SK-N-SH (cell line): ENCODE results near the gene NOP16. TPM values are rescaled to one million over a fixed set of nuclear protein-coding genes. Genes with fewer than 3 reads are reported as not detected.

Source experiments
- CTCF ChIA-PET: fragments of 300-600, 350-600 bp; formaldehyde crosslinking; extraction: SDS; loops from one replicate; lab custom pipeline; 2021; lab: Yijun Ruan, JAX
- POLR2A ChIA-PET: fragments of 350-600 bp; sonication (Branson Sonifier 250); formaldehyde crosslinking; extraction: SDS; loops from one replicate; lab custom pipeline; 2020; ENCODE audit warnings: antibody characterized with exemption, inconsistent platforms; lab: Yijun Ruan, JAX
- DNase-seq: peaks from one replicate; pipeline ENCODE4 v3.0.0; 2012
- H2AFZ ChIP-seq: fragments of 200-600 bp; sonication (generic); 2 replicates; pipeline ENCODE4 v1.8.1; 2016; ENCODE audit warnings: antibody characterized with exemption, mild to moderate bottlenecking, low read depth
- H3F3A ChIP-seq: fragments of 200-600 bp; sonication (generic); replicated peaks from 2 replicates; pipeline ENCODE3; 2016; ENCODE audit warnings: antibody characterized with exemption, mild to moderate bottlenecking; ENCODE audit not compliant: insufficient read depth
- H3K27ac ChIP-seq, 2 experiments: fragments of 200-500 bp in 1 of 2; fragments of 200-600 bp in 1 of 2; sonication (Bioruptor generic) in 1 of 2; sonication (generic), shearing (Covaris generic) in 1 of 2; 2 replicates each; pipeline versions ENCODE4 v1.5.1 to v1.6.1; 2014 to 2016; ENCODE audit warnings: low read depth in 2 of 2, inconsistent platforms in 1 of 2, low read length in 1 of 2, mild to moderate bottlenecking in 1 of 2, mixed read lengths in 1 of 2
- H3K27me3 ChIP-seq: fragments of 200-600 bp; sonication (generic), shearing (Covaris generic); 2 replicates; pipeline ENCODE4 v1.6.1; 2016; ENCODE audit warnings: mixed run types; ENCODE audit not compliant: insufficient read depth
- H3K36me3 ChIP-seq, 2 experiments: fragments of 200-500 bp in 1 of 2; fragments of 200-600 bp in 1 of 2; sonication (Bioruptor generic) in 1 of 2; sonication (generic) in 1 of 2; replicated peaks in 1 of 2; 2 replicates each; pipeline versions ENCODE3 to v1.5.1; 2014 to 2016; ENCODE audit warnings: low read length in 1 of 2, mild to moderate bottlenecking in 1 of 2; ENCODE audit not compliant: insufficient read depth in 2 of 2, control insufficient read depth in 1 of 2
- H3K4me1 ChIP-seq, 2 experiments: fragments of 200-500 bp in 1 of 2; fragments of 200-600 bp in 1 of 2; sonication (Bioruptor generic) in 1 of 2; sonication (generic), shearing (Covaris generic) in 1 of 2; 2 replicates each; pipeline versions ENCODE4 v1.5.1 to v1.6.1; 2014 to 2016; ENCODE audit warnings: low read depth in 1 of 2, low read length in 1 of 2, mixed run types in 1 of 2; ENCODE audit not compliant: insufficient read depth in 2 of 2, control insufficient read depth in 1 of 2
- H3K4me2 ChIP-seq: fragments of 200-600 bp; sonication (generic), shearing (Covaris generic); 2 replicates; pipeline ENCODE4 v1.6.1; 2017; ENCODE audit warnings: mixed run types
- H3K4me3 ChIP-seq, 2 experiments: fragments of 200-500 bp in 1 of 2; fragments of 200-600 bp in 1 of 2; sonication (Bioruptor generic) in 1 of 2; sonication (generic), shearing (Covaris generic) in 1 of 2; 2 replicates each; pipeline versions ENCODE4 v1.5.1 to v1.8.1; 2014 to 2016; ENCODE audit warnings: low read depth in 2 of 2, inconsistent platforms in 1 of 2, low read length in 1 of 2, mild to moderate bottlenecking in 1 of 2, mixed read lengths in 1 of 2, moderate library complexity in 1 of 2
- H3K79me2 ChIP-seq: fragments of 200-600 bp; sonication (generic); 2 replicates; pipeline ENCODE4 v1.8.1; 2017; ENCODE audit warnings: mild to moderate bottlenecking; ENCODE audit not compliant: insufficient read depth
- H3K9ac ChIP-seq: fragments of 200-600 bp; sonication (generic); 2 replicates; pipeline ENCODE4 v1.6.1; 2017; ENCODE audit warnings: mixed run types
- H3K9me2 ChIP-seq: fragments of 200-600 bp; sonication (generic); 2 replicates; pipeline ENCODE4 v1.6.1; 2017; ENCODE audit warnings: mixed run types
- H3K9me3 ChIP-seq: fragments of 200-600 bp; sonication (generic); 2 replicates; pipeline ENCODE4 v1.6.1; 2017; ENCODE audit warnings: mixed run types, mild to moderate bottlenecking, moderate library complexity
- H4K20me1 ChIP-seq: fragments of 200-600 bp; sonication (generic); 2 replicates; pipeline ENCODE4 v1.6.1; 2017; ENCODE audit warnings: mild to moderate bottlenecking, mixed run types; ENCODE audit not compliant: insufficient read depth
- CTCF ChIP-seq: fragments of 200-600 bp; sonication (generic); IDR thresholded peaks from 2 replicates; pipeline ENCODE4 v1.6.1; 2017; ENCODE audit warnings: antibody characterized with exemption, mild to moderate bottlenecking, moderate library complexity
- EP300 ChIP-seq, 2 experiments: IDR thresholded peaks; 2 replicates each; pipeline versions ENCODE4 v1.4.0 to v1.6.1; 2012; ENCODE audit warnings: borderline replicate concordance in 1 of 2, low read depth in 1 of 2, low read length in 1 of 2
- EZH2phosphoT487 ChIP-seq: fragments of 200-600 bp; sonication (generic); IDR thresholded peaks from 2 replicates; pipeline ENCODE4 v1.6.1; 2017; ENCODE audit warnings: low read depth, mixed run types, mild to moderate bottlenecking, antibody characterized with exemption, moderate library complexity, borderline replicate concordance
- FOXM1 ChIP-seq: IDR thresholded peaks from 2 replicates; pipeline ENCODE4 v1.4.0; 2012; ENCODE audit warnings: low read depth, mild to moderate bottlenecking
- GABPA ChIP-seq: IDR thresholded peaks from 2 replicates; pipeline ENCODE4 v1.4.0; 2012; ENCODE audit warnings: low read depth, mild to moderate bottlenecking
- GATA2 ChIP-seq: sonication (generic); formaldehyde crosslinking; IDR thresholded peaks from 2 replicates; pipeline ENCODE4 v1.5.0; 2020; ENCODE audit warnings: mild to moderate bottlenecking, missing genetic modification reagents
- IRF3 ChIP-seq: fragments of 150-350 bp; IDR thresholded peaks from 2 replicates; pipeline ENCODE4 v1.6.1; 2016; ENCODE audit warnings: mild to moderate bottlenecking, low read depth, low read length
- JUND ChIP-seq: IDR thresholded peaks from 2 replicates; pipeline ENCODE4 v1.4.0; 2012
- MAX ChIP-seq: IDR thresholded peaks from 2 replicates; pipeline ENCODE4 v1.4.0; 2012; ENCODE audit warnings: low read depth
- NFIC ChIP-seq: IDR thresholded peaks from 2 replicates; pipeline ENCODE4 v1.4.0; 2012; ENCODE audit warnings: borderline replicate concordance
- PBX3 ChIP-seq: IDR thresholded peaks from 2 replicates; pipeline ENCODE4; 2012
- RAD21 ChIP-seq: IDR thresholded peaks from 2 replicates; pipeline ENCODE4 v1.6.1; 2012; ENCODE audit warnings: mild to moderate bottlenecking, low read length
- RCOR1 ChIP-seq: fragments of 150-350 bp; IDR thresholded peaks from 2 replicates; pipeline ENCODE4 v1.6.1; 2017; ENCODE audit warnings: antibody characterized with exemption, low read length
- RFX5 ChIP-seq: IDR thresholded peaks from 2 replicates; pipeline ENCODE4 v1.6.1; 2012; ENCODE audit warnings: mild to moderate bottlenecking, improper control_type of control experiment, low read length
- TAF1 ChIP-seq: IDR thresholded peaks from 2 replicates; pipeline ENCODE4 v1.6.1; 2012; ENCODE audit warnings: low read depth, mild to moderate bottlenecking, low read length, moderate library complexity, borderline replicate concordance
- TEAD4 ChIP-seq: IDR thresholded peaks from 2 replicates; pipeline ENCODE4 v1.4.0; 2012; ENCODE audit warnings: mild to moderate bottlenecking, borderline replicate concordance; ENCODE audit not compliant: insufficient read depth
- USF2 ChIP-seq: fragments of 150-350 bp; IDR thresholded peaks from 2 replicates; pipeline ENCODE4 v1.6.1; 2017; ENCODE audit warnings: antibody characterized with exemption, low read length, low read depth, borderline replicate concordance
- WGBS: methylation state at CpG from one replicate; pipeline ENCODE4 v1.1.6; 2017; ENCODE audit warnings: low lambda C conversion rate; 5-methylcytosine and 5-hydroxymethylcytosine counted together
- polyA plus RNA-seq, 3 experiments: library from polyadenylated mRNA; depleted of rRNA; stranded (reverse); fragments of >200 nt; gene quantifications; 2 replicates each; pipeline ENCODE4 v1.2.3, GENCODE V29; 2012

The NOP16 gene
- polyA plus RNA-seq, 1 of the 3 experiments (the other 2 are of a cell fraction), result 158 TPM

GRCh38 chr5:176388003-176388443 is 375 bp downstream of the NOP16 start (continued):
- TF ChIP-seq PBX3, result no peak
- no peak for TF ChIP-seq RFX5
- no peak for TF ChIP-seq NFIC
- TF ChIP-seq, all 33 proteins: peak for 0

- peak overlapping the region; percentile 92 to 96 for H3K4me3 ChIP-seq
- no peaks in the 10 kb centered on the region for H3K9me2 ChIP-seq
- 18% methylated on average over 8 of the region's 8 CpGs for WGBS
- TF ChIP-seq CTCF (peak; percentile 20; the same call in 1 of the 2 replicates), RCOR1 (no peak)
- H3K79me2 ChIP-seq, result peaks cover 51% of the 10 kb centered on the region
- H3F3A ChIP-seq, result peaks cover 6% of the 10 kb centered on the region
- H3K27me3 ChIP-seq, result no peaks in the 10 kb centered on the region
- peaks cover 21 to 48% of the 10 kb centered on the region in 2 experiments for H3K36me3 ChIP-seq
- H3K4me2 ChIP-seq, result peak overlapping the region; percentile 86
- ChIA-PET POLR2A (interaction anchor here (0.7 to 2.0 kb wide), 3 partner anchors 9 to 150 kb away, joined by 3 to 7 read pairs (median 4); partner anchors contain the start of gene RNF44), CTCF (interaction anchor here (1.5 to 2.5 kb wide), 2 partner anchors 26 to 29 kb away, joined by 6 to 7 read pairs; partner anchors contain the start of genes CLTB and KIAA1191)
- no peak overlapping the region for H2AFZ ChIP-seq
- DNase-seq, result no peak
- H4K20me1 ChIP-seq, result no peaks in the 10 kb centered on the region
- peaks cover 0 to 14% of the 10 kb centered on the region in 2 experiments; a peak in 2 of 4 replicates for H3K4me1 ChIP-seq
- peak overlapping the region in 1 of 2 experiments; percentile 97; a peak in 1 of 4 replicates for H3K27ac ChIP-seq
- H3K9ac ChIP-seq, result peak overlapping the region; percentile 96
- no peaks in the 10 kb centered on the region for H3K9me3 ChIP-seq
Measured at GRCh38 chr5:176387384-176387925, 943 bp downstream of the NOP16 start.

- Histone ChIP-seq H3K4me3 (peak overlapping the region; percentile 92 to 96; a peak in 2 of 4 replicates), H3K9me3 (no peaks in the 10 kb centered on the region), H2AFZ (no peak overlapping the region), H4K20me1 (no peaks in the 10 kb centered on the region), H3K79me2 (peaks cover 51% of the 10 kb centered on the region), H3K27me3 (no peaks in the 10 kb centered on the region), H3K4me2 (peak overlapping the region; percentile 86), H3K36me3 (peaks cover 21 to 50% of the 10 kb centered on the region in 2 experiments), H3F3A (peaks cover 6% of the 10 kb centered on the region), H3K9me2 (no peaks in the 10 kb centered on the region), H3K4me1 (peaks cover 0 to 14% of the 10 kb centered on the region in 2 experiments; a peak in 2 of 4 replicates), H3K9ac (0 out of 2 replicates have a peak overlapping the region, but pooled peaks have one; percentile 96), H3K27ac (no peak overlapping the region)
- ChIA-PET POLR2A (interaction anchor here (1.0 kb wide), 1 partner anchor 10 kb away, joined by 4 read pairs; no protein-coding TSS in a partner anchor), CTCF (interaction anchor here (1.1 to 2.5 kb wide), 2 partner anchors 25 to 657 kb away, joined by 3 to 7 read pairs; partner anchors contain the start of gene KIAA1191)
- no peak for DNase-seq
- WGBS, result 58% methylated on average over 1 of the region's 1 CpG
- TF ChIP-seq TEAD4 (no peak), IRF3 (no peak), MAX (no peak), NFIC (no peak), RFX5 (no peak), GATA2 (CRISPR knock-in tag) (no peak), USF2 (no peak), JUND (no peak), EZH2phosphoT487 (no peak), GABPA (no peak), EP300 (IDR thresholded peaks at IDR 0.05; ENCODE audit: borderline replicate concordance in 1 of 2, low read depth in 1 of 2, low read length in 1 of 2) (no peak), RAD21 (no peak), TAF1 (no peak), FOXM1 (no peak)
Measured at GRCh38 chr5:176386491-176386890, 1.9 kb downstream of the NOP16 start.
